HepG2 (cell line): ENCODE measurements around the gene SIK3. TPM values are rescaled to one million over a fixed set of nuclear protein-coding genes. Genes with fewer than 3 reads are reported as not detected.

Experiments used
- CEBPG ChIP-seq: IDR thresholded peaks from 2 replicates; pipeline ENCODE4 v1.6.1; 2016
- CENPBD1 ChIP-seq: sonication (generic); formaldehyde crosslinking; IDR thresholded peaks from 2 replicates; pipeline ENCODE4 v1.8.0; 2022; ENCODE audit warnings: missing genetic modification reagents, low read depth, mild to moderate bottlenecking, borderline replicate concordance
- DNMT3B ChIP-seq: conservative IDR thresholded peaks from 2 replicates; pipeline ENCODE4 v1.6.1; 2016; ENCODE audit warnings: missing biosample characterization, control low read depth
- FOSL2 ChIP-seq: sonication (generic); formaldehyde crosslinking; IDR thresholded peaks from 2 replicates; pipeline ENCODE4 v1.4.0; 2020; ENCODE audit warnings: missing genetic modification reagents
- FOXA1 ChIP-seq, 2 experiments: fragments of 450-650 bp in 1 of 2; sonication (generic) in 1 of 2; formaldehyde crosslinking in 1 of 2; IDR thresholded peaks; 2 replicates each; pipeline versions ENCODE4 v1.4.0 to v1.6.1; 2016 to 2020; ENCODE audit warnings: missing genetic modification reagents in 1 of 2
- FOXJ3 ChIP-seq: sonication (generic); formaldehyde crosslinking; IDR thresholded peaks from 2 replicates; pipeline ENCODE4 v1.4.0; 2020; ENCODE audit warnings: missing genetic modification reagents, mild to moderate bottlenecking, borderline replicate concordance
- MLX ChIP-seq: IDR thresholded peaks from 2 replicates; pipeline ENCODE4 v1.6.1; 2016
- POLR2AphosphoS2 ChIP-seq: IDR thresholded peaks from 2 replicates; pipeline ENCODE4 v1.6.1; 2011; ENCODE audit warnings: low read depth, low read length, improper control_type of control experiment
- PPARG ChIP-seq: conservative IDR thresholded peaks from 2 replicates; pipeline ENCODE4 v1.6.1; 2016; ENCODE audit warnings: missing biosample characterization, missing genetic modification reagents
- PRMT3 ChIP-seq: sonication (generic); formaldehyde crosslinking; IDR thresholded peaks from 2 replicates; pipeline ENCODE4 v1.8.1; 2022; ENCODE audit warnings: low read depth, mild to moderate bottlenecking, moderate library complexity, missing genetic modification reagents, borderline replicate concordance
- SKI ChIP-seq: fragments of 450-650 bp; IDR thresholded peaks from one replicate; pipeline ENCODE4 v1.6.1; 2018; ENCODE audit warnings: mild to moderate bottlenecking; ENCODE audit not compliant: partially characterized antibody
- SOX6 ChIP-seq, 2 experiments: fragments of 450-650 bp in 1 of 2; sonication (generic) in 1 of 2; formaldehyde crosslinking in 1 of 2; IDR thresholded peaks; 2 replicates each; pipeline versions ENCODE4 v1.4.0 to v1.6.1; 2017 to 2020; ENCODE audit warnings: antibody characterized with exemption in 1 of 2, mild to moderate bottlenecking in 1 of 2, missing genetic modification reagents in 1 of 2
- STAT5B ChIP-seq: sonication (generic); formaldehyde crosslinking; IDR thresholded peaks from 2 replicates; pipeline ENCODE4 v1.4.0; 2020; ENCODE audit warnings: missing genetic modification reagents
- TCF12 ChIP-seq, 2 experiments: fragments of 450-650 bp in 1 of 2; sonication (generic) in 1 of 2; formaldehyde crosslinking in 1 of 2; IDR thresholded peaks; 2 replicates each; pipeline versions ENCODE4 v1.6.1 to v1.8.0; 2017 to 2022; ENCODE audit warnings: antibody characterized with exemption in 1 of 2, mild to moderate bottlenecking in 1 of 2, missing genetic modification reagents in 1 of 2, moderate library complexity in 1 of 2
- TEAD3 ChIP-seq: optimal IDR thresholded peaks from 2 replicates; pipeline ENCODE3; 2016; ENCODE audit warnings: borderline replicate concordance
- ZBTB21 ChIP-seq: sonication (generic); formaldehyde crosslinking; IDR thresholded peaks from 2 replicates; pipeline ENCODE4 v1.4.0; 2020; ENCODE audit warnings: missing genetic modification reagents
- ZHX2 ChIP-seq, 2 experiments: sonication (generic) in 1 of 2; formaldehyde crosslinking in 1 of 2; IDR thresholded peaks; 2 replicates each; pipeline versions ENCODE4 v1.6.1 to v1.9.0; 2014 to 2022; ENCODE audit warnings: antibody characterized with exemption in 1 of 2, borderline replicate concordance in 1 of 2, inconsistent platforms in 1 of 2, low read depth in 1 of 2, missing genetic modification reagents in 1 of 2
- ZNF124 ChIP-seq: sonication (generic); formaldehyde crosslinking; IDR thresholded peaks from 2 replicates; pipeline ENCODE4 v1.4.0; 2020; ENCODE audit warnings: missing genetic modification reagents
- ZNF276 ChIP-seq: sonication (generic); formaldehyde crosslinking; IDR thresholded peaks from 2 replicates; pipeline ENCODE4 v1.4.0; 2020; ENCODE audit warnings: mild to moderate bottlenecking, low read depth, missing genetic modification reagents
- ZNF724P ChIP-seq: sonication (generic); formaldehyde crosslinking; IDR thresholded peaks from 2 replicates; pipeline ENCODE4 v1.8.0; 2022; ENCODE audit warnings: missing genetic modification reagents, borderline replicate concordance
- polyA plus RNA-seq, 8 experiments: library from polyadenylated mRNA; depleted of rRNA in 3 of 8; stranded (reverse) in 7 of 8; unstranded in 1 of 8; fragments of >200 nt; fragmentation: Illumina TruSeq in 4 of 8; extraction: Trizol in 4 of 8; gene quantifications; 2 replicates each; pipeline versions ENCODE4 v1.2.1 to v1.2.3, GENCODE V29; 2011 to 2016; ENCODE audit warnings: low read depth in 4 of 8, missing spikeins in 1 of 8, mixed read lengths in 1 of 8; ENCODE audit not compliant: insufficient read depth in 1 of 8
- total RNA-seq, 5 experiments: library from RNA; depleted of rRNA; stranded (reverse); fragments of >200 nt; fragmentation: Illumina TruSeq; extraction: Trizol; gene quantifications; 2 replicates each; pipeline ENCODE4 v1.2.3, GENCODE V29; 2016; ENCODE audit warnings: low read depth in 1 of 5

SIK3 gene
- total and polyA plus RNA-seq, 2 of the 13 experiments (the other 11 are each of a cell fraction or from before 2014, with no cell fraction given), result 5.7 to 9.8 TPM

- TF ChIP-seq ZHX2 (IDR thresholded peaks at IDR 0.05; ENCODE audit: low read depth) (no peak), ZHX2 (CRISPR knock-in tag; IDR thresholded peaks at IDR 0.05; ENCODE audit: borderline replicate concordance) (no peak), MLX (CRISPR knock-in tag) (no peak), SOX6 (IDR thresholded peaks at IDR 0.05) (no peak), SOX6 (CRISPR knock-in tag; IDR thresholded peaks at IDR 0.05) (peak; percentile 69), TEAD3 (CRISPR knock-in tag) (peak; percentile 15), POLR2AphosphoS2 (no peak), CEBPG (0 out of 2 replicates have a peak, but pooled peaks have one; percentile 19), ZNF724P (CRISPR knock-in tag) (no peak), PRMT3 (CRISPR knock-in tag) (no peak), SKI (peak; percentile 57), ZNF276 (CRISPR knock-in tag) (no peak), CENPBD1 (CRISPR knock-in tag) (no peak), DNMT3B (no peak), ZNF124 (CRISPR knock-in tag) (peak; percentile 35; the same call in 1 of the 2 replicates), STAT5B (CRISPR knock-in tag) (no peak), PPARG (CRISPR knock-in tag) (peak; percentile 90), TCF12 (IDR thresholded peaks at IDR 0.05) (no peak), TCF12 (CRISPR knock-in tag; IDR thresholded peaks at IDR 0.05) (0 out of 2 replicates have a peak, but pooled peaks have one; percentile 30), FOXA1 (IDR thresholded peaks at IDR 0.05) (no peak), FOXA1 (CRISPR knock-in tag; IDR thresholded peaks at IDR 0.05) (peak; percentile 48), FOXJ3 (peak; percentile 36; the same call in 1 of the 2 replicates), ZBTB21 (no peak), FOSL2 (CRISPR knock-in tag) (peak; percentile 50)
Observed at GRCh38 chr11:117092951-117093590, 5.2 kb downstream of the SIK3 start (continued).
